Common myeloid progenitor, CD34-positive (primary cell): ENCODE data around the gene ZNF778.

Source experiments
- CTCF ChIA-PET: fragments of 350-600 bp; sonication (Branson Sonifier 250); formaldehyde crosslinking; loops from one replicate; lab custom pipeline; 2021; ENCODE audit warnings: antibody characterized with exemption; lab: Charles Lee
- POLR2A ChIA-PET: fragments of 350-600 bp; sonication (Branson Sonifier 250); formaldehyde crosslinking; loops from one replicate; lab custom pipeline; 2021; ENCODE audit warnings: antibody characterized with exemption; lab: Charles Lee
- DNase-seq, 3 donors: peaks; one replicate each; pipeline versions ENCODE4 v3.0.0 to v3.0.0-alpha.2; 2013
- H3K27ac ChIP-seq, 2 experiments: 1 replicate in 1 of 2; 2 replicates in 1 of 2; pipeline ENCODE4 v1.7.0; 2013; ENCODE audit warnings: inconsistent platforms in 2 of 2, low read length in 2 of 2, mild to moderate bottlenecking in 2 of 2, low read depth in 1 of 2, moderate library complexity in 1 of 2; ENCODE audit not compliant: severe bottlenecking in 2 of 2, insufficient read depth in 1 of 2, poor library complexity in 1 of 2
- H3K27me3 ChIP-seq, 5 experiments: replicated peaks in 2 of 5; 1 replicate in 3 of 5; 2 replicates in 2 of 5; pipeline versions ENCODE4 v1.6.1 to v1.7.0; 2013; ENCODE audit warnings: low read length in 4 of 5, mild to moderate bottlenecking in 2 of 5, moderate library complexity in 2 of 5, inconsistent platforms in 1 of 5; ENCODE audit not compliant: insufficient read depth in 5 of 5, control insufficient read depth in 4 of 5
- H3K36me3 ChIP-seq, 4 experiments: 1 replicate in 2 of 4; 2 replicates in 2 of 4; pipeline versions ENCODE4 v1.6.1 to v1.7.0; 2013; ENCODE audit warnings: low read length in 3 of 4, control low read depth in 1 of 4, mild to moderate bottlenecking in 1 of 4; ENCODE audit not compliant: control insufficient read depth in 4 of 4, insufficient read depth in 4 of 4
- H3K4me1 ChIP-seq, 4 experiments: 1 replicate in 3 of 4; 2 replicates in 1 of 4; pipeline versions ENCODE4 v1.6.1 to v1.7.1; 2013; ENCODE audit warnings: low read length in 3 of 4, mild to moderate bottlenecking in 3 of 4, control low read depth in 1 of 4, inconsistent platforms in 1 of 4, moderate library complexity in 1 of 4; ENCODE audit not compliant: control insufficient read depth in 4 of 4, insufficient read depth in 4 of 4; ENCODE audit errors: control extremely low read depth in 1 of 4
- H3K4me3 ChIP-seq, 7 experiments: 1 replicate in 4 of 7; 2 replicates in 3 of 7; pipeline versions ENCODE4 v1.5.1 to v1.7.0; 2013; ENCODE audit warnings: mild to moderate bottlenecking in 7 of 7, low read length in 6 of 7, moderate library complexity in 6 of 7, inconsistent platforms in 2 of 7, low read depth in 2 of 7, control low read depth in 1 of 7; ENCODE audit not compliant: insufficient read depth in 4 of 7, control insufficient read depth in 1 of 7; ENCODE audit errors: extremely low read depth in 1 of 7
- H3K9me3 ChIP-seq, 5 experiments: 1 replicate in 4 of 5; 2 replicates in 1 of 5; pipeline versions ENCODE4 v1.6.1 to v1.7.1; 2013; ENCODE audit warnings: low read length in 4 of 5, mild to moderate bottlenecking in 2 of 5, inconsistent platforms in 1 of 5, low read depth in 1 of 5, moderate library complexity in 1 of 5; ENCODE audit not compliant: control insufficient read depth in 4 of 5, insufficient read depth in 2 of 5; ENCODE audit errors: control extremely low read depth in 1 of 5
- whole genome bisulfite sequencing: methylation state at CpG from one replicate; pipeline ENCODE4 v1.1.5; 2013; ENCODE audit not compliant: insufficient coverage; 5-methylcytosine and 5-hydroxymethylcytosine counted together

ZNF778 gene

DNA sequence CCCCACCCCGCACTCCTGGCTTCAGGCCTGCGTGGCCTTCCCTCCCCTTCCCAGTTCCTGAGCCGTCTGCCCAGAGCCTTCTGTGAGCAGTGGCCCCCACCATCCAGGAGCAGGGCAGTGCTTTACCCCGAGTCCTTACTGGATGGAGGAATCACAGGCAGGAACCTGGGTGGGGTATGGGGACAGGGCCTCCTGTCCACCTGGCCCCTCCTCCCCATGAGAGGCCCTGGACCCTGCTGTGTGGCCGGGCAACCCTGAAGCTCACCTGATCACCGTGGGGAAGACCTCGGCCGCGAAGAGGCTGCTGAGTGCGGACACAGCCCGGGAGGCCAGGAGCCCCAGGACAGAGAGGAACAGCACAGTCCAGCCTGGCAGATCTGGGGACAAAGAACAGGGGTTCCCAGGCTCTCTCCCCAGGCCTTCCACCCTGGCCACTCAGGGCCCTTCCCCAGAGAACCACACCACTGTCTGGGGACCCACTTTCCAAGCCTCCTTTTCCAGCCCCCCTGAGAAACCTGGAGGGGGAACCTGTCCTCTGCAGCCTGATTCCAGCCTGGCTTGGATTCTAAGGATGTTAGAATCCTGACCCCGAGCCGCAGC is 20.4 kb upstream of the ZNF778 start:
- no peaks in the 10 kb centered on the region for H3K36me3 ChIP-seq

GRCh38 chr16:89197633-89198416 is 19.7 kb upstream of the ZNF778 start:
- Histone ChIP-seq H3K27ac (no peak overlapping the region), H3K36me3 (no peaks in the 10 kb centered on the region), H3K4me1 (peaks cover 0 to 38% (median 35%) of the 10 kb centered on the region in 4 experiments), H3K4me3 (no peak overlapping the region), H3K9me3 (peaks cover 0 to 6% (median 3%) of the 10 kb centered on the region in 5 experiments), H3K27me3 (peaks cover 3 to 61% (median 16%) of the 10 kb centered on the region in 5 experiments)
- DNase-seq, result no peak
- CTCF ChIA-PET, result interaction anchor here (1.0 kb wide), 1 partner anchor 13 kb away, joined by 5 read pairs; no protein-coding TSS in a partner anchor
- 94% methylated on average over 25 of the region's 26 CpGs for WGBS
- POLR2A ChIA-PET, result no interaction called here

More for the DNA sequence above, 20.4 kb upstream of the ZNF778 start:
- ChIA-PET POLR2A (no interaction called here), CTCF (interaction anchor here (1.0 kb wide), 1 partner anchor 12 kb away, joined by 5 read pairs; no protein-coding TSS in a partner anchor)
- H3K4me1 ChIP-seq, result peaks cover 0 to 39% (median 35%) of the 10 kb centered on the region in 4 experiments
- H3K4me3 ChIP-seq, result no peak overlapping the region
- 99% methylated on average over 12 of the region's 13 CpGs for WGBS
- no peak overlapping the region for H3K27ac ChIP-seq
- H3K9me3 ChIP-seq, result no peaks in the 10 kb centered on the region
- H3K27me3 ChIP-seq, result peaks cover 0 to 54% (median 11%) of the 10 kb centered on the region in 5 experiments
- no peak for DNase-seq

DNA sequence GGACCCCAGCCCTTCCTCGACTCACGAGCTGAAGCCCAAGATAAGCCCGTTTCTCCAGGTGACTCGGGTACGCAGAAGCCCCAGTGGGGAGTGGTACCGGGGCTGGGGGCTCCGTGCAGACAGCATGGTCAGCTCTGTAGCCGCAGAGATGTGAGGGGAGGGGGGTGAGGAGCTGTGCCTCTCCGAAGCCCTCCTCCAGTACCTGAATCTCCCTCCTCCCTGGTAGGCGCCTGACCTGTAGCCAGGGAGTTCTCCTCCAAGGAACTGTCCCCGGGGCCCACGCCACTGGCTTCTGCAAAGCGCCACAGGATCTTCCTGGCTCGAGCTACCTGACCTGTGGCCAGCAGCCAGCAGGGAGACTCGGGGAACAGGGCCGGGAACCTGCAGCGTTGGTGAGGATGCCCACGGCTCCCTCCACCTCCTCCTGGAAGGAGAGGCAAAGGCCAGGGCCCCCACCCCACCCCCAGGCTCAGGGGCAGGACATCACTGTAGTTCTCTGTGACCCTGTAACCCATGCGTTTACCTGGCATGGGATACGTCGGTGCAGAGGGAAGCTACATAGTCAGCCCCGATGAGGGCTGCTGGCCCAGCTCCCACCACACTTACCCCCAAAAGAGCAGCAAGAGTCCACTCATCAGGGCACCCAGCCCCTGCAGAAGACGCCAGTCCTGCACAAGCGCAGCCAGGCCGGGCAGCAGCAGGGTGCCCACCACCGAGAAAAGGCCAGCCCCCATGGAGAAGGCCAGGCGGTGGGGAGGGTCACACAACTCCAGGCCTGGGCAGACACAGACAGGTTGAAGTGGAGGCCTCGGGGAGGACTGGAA is 18.9 kb upstream of the ZNF778 start:
- Histone ChIP-seq H3K36me3 (no peaks in the 10 kb centered on the region), H3K4me3 (no peak overlapping the region), H3K9me3 (peaks cover 0 to 9% (median 5%) of the 10 kb centered on the region in 5 experiments), H3K4me1 (peaks cover 0 to 34% (median 32%) of the 10 kb centered on the region in 4 experiments), H3K27me3 (peaks cover 11 to 69% (median 21%) of the 10 kb centered on the region in 5 experiments), H3K27ac (no peak overlapping the region)
- ChIA-PET CTCF (no interaction called here), POLR2A (no interaction called here)
- WGBS, result 96% methylated on average over 17 of the region's 28 CpGs
- DNase-seq, result no peak

DNA sequence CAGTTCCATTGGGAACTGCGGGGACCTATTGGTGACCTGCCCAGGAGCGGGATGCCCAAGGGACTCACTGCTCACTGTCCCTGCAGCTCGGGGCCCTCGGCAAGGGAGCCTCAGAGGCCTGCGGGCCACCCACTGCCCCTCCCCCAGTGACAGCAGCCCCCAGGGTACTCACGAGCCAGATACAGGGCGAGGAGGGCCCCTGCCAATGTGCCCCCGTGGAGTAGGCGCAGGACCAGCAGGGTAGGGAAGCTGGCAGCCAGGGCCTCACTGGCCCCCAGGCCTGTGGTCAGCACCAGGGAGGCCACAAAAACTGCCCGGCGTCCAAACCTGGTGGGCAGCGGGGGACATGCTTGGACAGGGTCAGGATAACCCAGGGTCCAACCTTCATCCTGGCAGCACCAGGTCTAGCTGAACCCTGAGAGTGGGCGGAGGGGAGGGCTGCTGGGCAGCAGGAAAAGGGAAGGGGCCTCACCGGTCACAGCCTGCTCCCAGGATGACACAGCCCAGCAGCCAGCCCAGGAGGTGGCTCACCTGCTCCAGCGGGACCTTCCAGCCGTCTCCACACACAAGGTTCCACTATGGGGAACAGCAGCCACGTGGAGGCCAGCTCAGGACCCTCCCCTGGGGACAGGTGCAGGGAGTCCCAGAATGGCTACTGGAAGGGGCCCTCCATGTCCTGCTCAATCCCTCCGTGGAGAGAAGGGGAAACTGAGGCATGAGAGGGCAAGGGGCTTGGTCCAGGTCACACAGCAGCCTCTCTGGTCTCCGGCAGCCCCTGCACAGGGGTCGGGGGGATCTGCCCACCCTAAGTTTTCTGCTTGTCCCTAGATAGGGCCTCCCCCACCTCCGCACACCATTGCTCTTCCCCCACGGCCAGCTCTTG is 18.0 kb upstream of the ZNF778 start:
- H3K4me1 ChIP-seq, result peaks cover 0 to 30% (median 27%) of the 10 kb centered on the region in 4 experiments
- POLR2A ChIA-PET, result no interaction called here
- no peak overlapping the region for H3K27ac ChIP-seq
- DNase-seq, result no peak
- no peak overlapping the region for H3K4me3 ChIP-seq
- peaks cover 15 to 74% (median 27%) of the 10 kb centered on the region in 5 experiments for H3K27me3 ChIP-seq
- CTCF ChIA-PET, result no interaction called here
- no peaks in the 10 kb centered on the region for H3K36me3 ChIP-seq
- WGBS, result 88% methylated on average over 21 of the region's 22 CpGs
- peaks cover 0 to 9% (median 5%) of the 10 kb centered on the region in 5 experiments for H3K9me3 ChIP-seq

DNA sequence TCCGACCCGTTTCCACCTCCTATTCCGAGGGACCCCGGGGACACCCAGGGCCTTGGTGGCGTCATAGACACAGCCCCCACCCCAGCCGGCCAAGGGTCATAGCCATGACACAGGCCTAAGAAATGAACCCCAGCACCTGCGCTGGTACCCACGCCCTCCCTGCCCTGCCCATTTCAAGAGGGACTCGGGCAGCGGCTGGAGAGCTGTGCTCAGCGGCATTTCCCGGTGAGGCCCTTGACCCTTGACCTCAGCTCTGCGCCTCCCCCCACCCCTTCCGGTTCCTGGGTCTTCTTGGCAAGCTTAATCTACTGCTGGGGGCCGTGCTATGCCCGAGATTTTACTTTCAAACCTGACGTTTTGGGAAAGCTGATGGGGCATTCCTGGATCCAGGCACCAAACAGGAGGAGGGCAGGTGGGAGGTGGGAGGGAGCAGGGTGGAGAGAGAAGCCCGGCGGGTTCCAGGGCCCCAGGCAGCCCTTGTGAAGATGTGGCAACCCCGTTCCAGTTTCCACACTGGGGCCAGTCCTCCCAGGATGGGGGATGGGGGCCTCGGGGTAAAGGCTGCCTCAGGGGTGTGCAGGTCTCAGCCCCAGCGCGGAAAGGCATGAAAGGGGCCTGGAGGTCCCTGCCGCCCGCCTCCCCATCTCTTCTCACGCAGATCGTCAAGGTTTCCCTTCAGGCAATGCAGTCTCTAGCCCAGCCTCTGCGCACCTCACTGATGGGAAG is 17.2 kb upstream of the ZNF778 start, which contains the start of gene SLC22A31:
TSS of gene SLC22A31 (minus strand) at position 414 of the 726 bp plus-strand sequence. CDS start at position 378, 36 bp downstream.
- ChIA-PET CTCF (interaction anchor here (1.6 kb wide), 1 partner anchor 16 kb away, joined by 3 read pairs; no protein-coding TSS in a partner anchor), POLR2A (no interaction called here)
- Histone ChIP-seq H3K27ac (no peak within 1 kb of the TSS), H3K27me3 (peaks cover 15 to 78% (median 27%) of the 10 kb centered on the region in 5 experiments), H3K9me3 (peaks cover 0 to 9% (median 5%) of the 10 kb centered on the region in 5 experiments), H3K4me1 (peaks cover 0 to 22% (median 19%) of the 10 kb centered on the region in 4 experiments), H3K36me3 (no peaks in the 10 kb centered on the region), H3K4me3 (peak within 1 kb of the TSS in 4 of 7 experiments; percentile 26 to 46 (median 42))
- WGBS, result 30% methylated on average over 26 of the region's 28 CpGs
- peak in 1 of 3 donors; percentile 21 for DNase-seq
